Upper lobe of left lung (tissue), 4 donors: Measurements from ENCODE around the gene ZNF280C.

Experiments used
- CTCF ChIP-seq, 6 experiments: fragments of 450-650 bp in 4 of 6; fragments of 200-600 bp in 2 of 6; sonication (generic) in 2 of 6; IDR thresholded peaks; one replicate each; pipeline ENCODE4 v1.5.1; 2016 to 2019; ENCODE audit warnings: antibody characterized with exemption in 6 of 6
- EP300 ChIP-seq, 4 donors: sonication (generic); formaldehyde crosslinking; IDR thresholded peaks; one replicate each; pipeline ENCODE4 v1.5.1; 2017; ENCODE audit warnings: antibody characterized with exemption in 4 of 4, control low read depth in 2 of 4
- POLR2A ChIP-seq, 4 donors: fragments of 450-650 bp; IDR thresholded peaks; one replicate each; pipeline ENCODE4 v1.5.1; 2016 to 2017; ENCODE audit warnings: antibody characterized with exemption in 4 of 4, mild to moderate bottlenecking in 2 of 4
- POLR2AphosphoS5 ChIP-seq, 2 donors: sonication (generic); formaldehyde crosslinking; IDR thresholded peaks; one replicate each; pipeline ENCODE4 v1.5.1; 2017; ENCODE audit warnings: antibody characterized with exemption in 2 of 2

- TF ChIP-seq EP300 (IDR thresholded peaks at IDR 0.05): no peak
- TF ChIP-seq POLR2A (IDR thresholded peaks at IDR 0.05): no peak
- TF ChIP-seq CTCF (IDR thresholded peaks at IDR 0.05): no peak
- no peak for TF ChIP-seq POLR2AphosphoS5 (IDR thresholded peaks at IDR 0.05)
Observed at GRCh38 chrX:130196466-130196865, 72.2 kb downstream of the ZNF280C start.
